ENCODE measurements around the gene COL5A1. TPM values are rescaled to one million over a fixed set of nuclear protein-coding genes. Genes with fewer than 3 reads are reported as not detected.

The COL5A1 gene
- total and polyA plus RNA-seq, 2 experiments from 2014 or later: 2.5 to 13.1 TPM

DNA sequence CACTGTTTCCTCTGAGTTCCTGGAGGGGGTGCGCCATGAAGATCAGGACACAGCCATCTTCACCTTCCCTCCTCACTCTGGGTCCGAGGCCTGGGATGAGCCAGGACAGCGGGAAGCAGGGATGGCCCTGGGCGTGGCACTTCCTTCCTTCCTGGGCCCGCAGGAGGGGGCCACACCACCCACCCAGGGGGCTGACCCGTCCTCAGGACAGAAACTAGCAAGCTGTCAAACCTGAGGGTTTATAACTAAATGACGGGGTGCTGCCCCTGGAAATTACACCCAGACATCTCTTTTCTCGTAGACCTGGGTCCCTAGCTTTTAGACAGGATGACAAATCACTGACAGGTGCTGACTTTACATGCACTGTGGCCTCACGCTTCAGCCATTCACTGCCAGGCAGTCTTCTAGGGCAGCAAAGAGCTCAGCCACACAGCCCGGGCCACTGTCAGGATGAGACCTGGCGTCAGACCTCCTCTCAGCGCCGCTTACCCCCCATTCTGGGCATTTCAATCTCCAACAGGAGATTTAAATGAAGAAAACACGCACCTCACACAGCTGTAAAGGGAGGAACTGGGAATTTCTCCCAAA, 247.1 kb downstream of the COL5A1 start:
- Histone ChIP-seq H3K4me1 (ENCODE audit: insufficient read depth) (no peaks in the 10 kb centered on the region), H3K36me3 (ENCODE audit: insufficient read depth) (no peaks in the 10 kb centered on the region), H3F3A (replicated peaks; ENCODE audit: low read depth) (no peaks in the 10 kb centered on the region), H3K4me2 (no peak overlapping the region), H2AFZ (no peak overlapping the region), H3K27ac (ENCODE audit: low read depth) (no peak overlapping the region), H4K20me1 (replicated peaks; ENCODE audit: insufficient read depth) (no peaks in the 10 kb centered on the region), H3K4me3 (no peak overlapping the region), H3K79me2 (replicated peaks; ENCODE audit: insufficient read depth) (no peaks in the 10 kb centered on the region), H3K27me3 (ENCODE audit: insufficient read depth) (no peaks in the 10 kb centered on the region), H3K9me2 (ENCODE audit: insufficient read depth) (no peaks in the 10 kb centered on the region)
- H3K27ac Mint-ChIP-seq: no peak overlapping the region
- no peak for ATAC-seq
- H3K4me1 Mint-ChIP-seq: no peaks in the 10 kb centered on the region
- no peak for DNase-seq (ENCODE audit: low spot score)
- H3K9me3 Mint-ChIP-seq: peaks cover 6% of the 10 kb centered on the region; the same call in 2 of the 3 replicates
- no peak for TF ChIP-seq CREB1 (CRISPR knock-in tag; IDR thresholded peaks at IDR 0.05; ENCODE audit: low read depth)
- no peak for TF ChIP-seq JUNB (IDR thresholded peaks at IDR 0.05; ENCODE audit: unreplicated experiment)
- TF ChIP-seq, protein P1, sequence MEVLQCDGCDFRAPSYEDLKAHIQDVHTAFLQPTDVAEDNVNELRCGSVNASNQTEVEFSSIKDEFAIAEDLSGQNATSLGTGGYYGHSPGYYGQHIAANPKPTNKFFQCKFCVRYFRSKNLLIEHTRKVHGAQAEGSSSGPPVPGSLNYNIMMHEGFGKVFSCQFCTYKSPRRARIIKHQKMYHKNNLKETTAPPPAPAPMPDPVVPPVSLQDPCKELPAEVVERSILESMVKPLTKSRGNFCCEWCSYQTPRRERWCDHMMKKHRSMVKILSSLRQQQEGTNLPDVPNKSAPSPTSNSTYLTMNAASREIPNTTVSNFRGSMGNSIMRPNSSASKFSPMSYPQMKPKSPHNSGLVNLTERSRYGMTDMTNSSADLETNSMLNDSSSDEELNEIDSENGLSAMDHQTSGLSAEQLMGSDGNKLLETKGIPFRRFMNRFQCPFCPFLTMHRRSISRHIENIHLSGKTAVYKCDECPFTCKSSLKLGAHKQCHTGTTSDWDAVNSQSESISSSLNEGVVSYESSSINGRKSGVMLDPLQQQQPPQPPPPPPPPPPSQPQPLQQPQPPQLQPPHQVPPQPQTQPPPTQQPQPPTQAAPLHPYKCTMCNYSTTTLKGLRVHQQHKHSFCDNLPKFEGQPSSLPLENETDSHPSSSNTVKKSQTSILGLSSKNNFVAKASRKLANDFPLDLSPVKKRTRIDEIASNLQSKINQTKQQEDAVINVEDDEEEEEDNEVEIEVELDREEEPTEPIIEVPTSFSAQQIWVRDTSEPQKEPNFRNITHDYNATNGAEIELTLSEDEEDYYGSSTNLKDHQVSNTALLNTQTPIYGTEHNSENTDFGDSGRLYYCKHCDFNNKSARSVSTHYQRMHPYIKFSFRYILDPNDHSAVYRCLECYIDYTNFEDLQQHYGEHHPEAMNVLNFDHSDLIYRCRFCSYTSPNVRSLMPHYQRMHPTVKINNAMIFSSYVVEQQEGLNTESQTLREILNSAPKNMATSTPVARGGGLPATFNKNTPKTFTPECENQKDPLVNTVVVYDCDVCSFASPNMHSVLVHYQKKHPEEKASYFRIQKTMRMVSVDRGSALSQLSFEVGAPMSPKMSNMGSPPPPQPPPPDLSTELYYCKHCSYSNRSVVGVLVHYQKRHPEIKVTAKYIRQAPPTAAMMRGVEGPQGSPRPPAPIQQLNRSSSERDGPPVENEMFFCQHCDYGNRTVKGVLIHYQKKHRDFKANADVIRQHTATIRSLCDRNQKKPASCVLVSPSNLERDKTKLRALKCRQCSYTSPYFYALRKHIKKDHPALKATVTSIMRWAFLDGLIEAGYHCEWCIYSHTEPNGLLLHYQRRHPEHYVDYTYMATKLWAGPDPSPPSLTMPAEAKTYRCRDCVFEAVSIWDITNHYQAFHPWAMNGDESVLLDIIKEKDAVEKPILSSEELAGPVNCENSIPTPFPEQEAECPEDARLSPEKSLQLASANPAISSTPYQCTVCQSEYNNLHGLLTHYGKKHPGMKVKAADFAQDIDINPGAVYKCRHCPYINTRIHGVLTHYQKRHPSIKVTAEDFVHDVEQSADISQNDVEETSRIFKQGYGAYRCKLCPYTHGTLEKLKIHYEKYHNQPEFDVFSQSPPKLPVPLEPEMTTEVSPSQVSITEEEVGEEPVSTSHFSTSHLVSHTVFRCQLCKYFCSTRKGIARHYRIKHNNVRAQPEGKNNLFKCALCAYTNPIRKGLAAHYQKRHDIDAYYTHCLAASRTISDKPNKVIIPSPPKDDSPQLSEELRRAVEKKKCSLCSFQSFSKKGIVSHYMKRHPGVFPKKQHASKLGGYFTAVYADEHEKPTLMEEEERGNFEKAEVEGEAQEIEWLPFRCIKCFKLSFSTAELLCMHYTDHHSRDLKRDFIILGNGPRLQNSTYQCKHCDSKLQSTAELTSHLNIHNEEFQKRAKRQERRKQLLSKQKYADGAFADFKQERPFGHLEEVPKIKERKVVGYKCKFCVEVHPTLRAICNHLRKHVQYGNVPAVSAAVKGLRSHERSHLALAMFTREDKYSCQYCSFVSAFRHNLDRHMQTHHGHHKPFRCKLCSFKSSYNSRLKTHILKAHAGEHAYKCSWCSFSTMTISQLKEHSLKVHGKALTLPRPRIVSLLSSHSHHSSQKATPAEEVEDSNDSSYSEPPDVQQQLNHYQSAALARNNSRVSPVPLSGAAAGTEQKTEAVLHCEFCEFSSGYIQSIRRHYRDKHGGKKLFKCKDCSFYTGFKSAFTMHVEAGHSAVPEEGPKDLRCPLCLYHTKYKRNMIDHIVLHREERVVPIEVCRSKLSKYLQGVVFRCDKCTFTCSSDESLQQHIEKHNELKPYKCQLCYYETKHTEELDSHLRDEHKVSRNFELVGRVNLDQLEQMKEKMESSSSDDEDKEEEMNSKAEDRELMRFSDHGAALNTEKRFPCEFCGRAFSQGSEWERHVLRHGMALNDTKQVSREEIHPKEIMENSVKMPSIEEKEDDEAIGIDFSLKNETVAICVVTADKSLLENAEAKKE (CRISPR knock-in tag; IDR thresholded peaks at IDR 0.05): no peak
- no peak for TF ChIP-seq EZH2phosphoT487 (IDR thresholded peaks at IDR 0.05; ENCODE audit: unreplicated experiment)
- TF ChIP-seq, protein P2, sequence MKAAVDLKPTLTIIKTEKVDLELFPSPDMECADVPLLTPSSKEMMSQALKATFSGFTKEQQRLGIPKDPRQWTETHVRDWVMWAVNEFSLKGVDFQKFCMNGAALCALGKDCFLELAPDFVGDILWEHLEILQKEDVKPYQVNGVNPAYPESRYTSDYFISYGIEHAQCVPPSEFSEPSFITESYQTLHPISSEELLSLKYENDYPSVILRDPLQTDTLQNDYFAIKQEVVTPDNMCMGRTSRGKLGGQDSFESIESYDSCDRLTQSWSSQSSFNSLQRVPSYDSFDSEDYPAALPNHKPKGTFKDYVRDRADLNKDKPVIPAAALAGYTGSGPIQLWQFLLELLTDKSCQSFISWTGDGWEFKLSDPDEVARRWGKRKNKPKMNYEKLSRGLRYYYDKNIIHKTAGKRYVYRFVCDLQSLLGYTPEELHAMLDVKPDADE (IDR thresholded peaks at IDR 0.05): no peak
- no peak for TF ChIP-seq NANOG (IDR thresholded peaks at IDR 0.05; ENCODE audit: borderline replicate concordance)
- TF ChIP-seq, protein P3, sequence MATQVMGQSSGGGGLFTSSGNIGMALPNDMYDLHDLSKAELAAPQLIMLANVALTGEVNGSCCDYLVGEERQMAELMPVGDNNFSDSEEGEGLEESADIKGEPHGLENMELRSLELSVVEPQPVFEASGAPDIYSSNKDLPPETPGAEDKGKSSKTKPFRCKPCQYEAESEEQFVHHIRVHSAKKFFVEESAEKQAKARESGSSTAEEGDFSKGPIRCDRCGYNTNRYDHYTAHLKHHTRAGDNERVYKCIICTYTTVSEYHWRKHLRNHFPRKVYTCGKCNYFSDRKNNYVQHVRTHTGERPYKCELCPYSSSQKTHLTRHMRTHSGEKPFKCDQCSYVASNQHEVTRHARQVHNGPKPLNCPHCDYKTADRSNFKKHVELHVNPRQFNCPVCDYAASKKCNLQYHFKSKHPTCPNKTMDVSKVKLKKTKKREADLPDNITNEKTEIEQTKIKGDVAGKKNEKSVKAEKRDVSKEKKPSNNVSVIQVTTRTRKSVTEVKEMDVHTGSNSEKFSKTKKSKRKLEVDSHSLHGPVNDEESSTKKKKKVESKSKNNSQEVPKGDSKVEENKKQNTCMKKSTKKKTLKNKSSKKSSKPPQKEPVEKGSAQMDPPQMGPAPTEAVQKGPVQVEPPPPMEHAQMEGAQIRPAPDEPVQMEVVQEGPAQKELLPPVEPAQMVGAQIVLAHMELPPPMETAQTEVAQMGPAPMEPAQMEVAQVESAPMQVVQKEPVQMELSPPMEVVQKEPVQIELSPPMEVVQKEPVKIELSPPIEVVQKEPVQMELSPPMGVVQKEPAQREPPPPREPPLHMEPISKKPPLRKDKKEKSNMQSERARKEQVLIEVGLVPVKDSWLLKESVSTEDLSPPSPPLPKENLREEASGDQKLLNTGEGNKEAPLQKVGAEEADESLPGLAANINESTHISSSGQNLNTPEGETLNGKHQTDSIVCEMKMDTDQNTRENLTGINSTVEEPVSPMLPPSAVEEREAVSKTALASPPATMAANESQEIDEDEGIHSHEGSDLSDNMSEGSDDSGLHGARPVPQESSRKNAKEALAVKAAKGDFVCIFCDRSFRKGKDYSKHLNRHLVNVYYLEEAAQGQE (IDR thresholded peaks at IDR 0.05; ENCODE audit: unreplicated experiment): no peak
- TF ChIP-seq ZNF331 (CRISPR knock-in tag; IDR thresholded peaks at IDR 0.05; ENCODE audit: low read depth): no peak
- TF ChIP-seq POLR2AphosphoS5 (IDR thresholded peaks at IDR 0.05; ENCODE audit: low read depth): no peak
- TF ChIP-seq, protein P4, sequence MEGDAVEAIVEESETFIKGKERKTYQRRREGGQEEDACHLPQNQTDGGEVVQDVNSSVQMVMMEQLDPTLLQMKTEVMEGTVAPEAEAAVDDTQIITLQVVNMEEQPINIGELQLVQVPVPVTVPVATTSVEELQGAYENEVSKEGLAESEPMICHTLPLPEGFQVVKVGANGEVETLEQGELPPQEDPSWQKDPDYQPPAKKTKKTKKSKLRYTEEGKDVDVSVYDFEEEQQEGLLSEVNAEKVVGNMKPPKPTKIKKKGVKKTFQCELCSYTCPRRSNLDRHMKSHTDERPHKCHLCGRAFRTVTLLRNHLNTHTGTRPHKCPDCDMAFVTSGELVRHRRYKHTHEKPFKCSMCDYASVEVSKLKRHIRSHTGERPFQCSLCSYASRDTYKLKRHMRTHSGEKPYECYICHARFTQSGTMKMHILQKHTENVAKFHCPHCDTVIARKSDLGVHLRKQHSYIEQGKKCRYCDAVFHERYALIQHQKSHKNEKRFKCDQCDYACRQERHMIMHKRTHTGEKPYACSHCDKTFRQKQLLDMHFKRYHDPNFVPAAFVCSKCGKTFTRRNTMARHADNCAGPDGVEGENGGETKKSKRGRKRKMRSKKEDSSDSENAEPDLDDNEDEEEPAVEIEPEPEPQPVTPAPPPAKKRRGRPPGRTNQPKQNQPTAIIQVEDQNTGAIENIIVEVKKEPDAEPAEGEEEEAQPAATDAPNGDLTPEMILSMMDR (conservative IDR thresholded peaks at IDR 0.05; ENCODE audit: low read depth in 2 of 2): no peak
- no peak for TF ChIP-seq ZNF114 (CRISPR knock-in tag; IDR thresholded peaks at IDR 0.05)
- no peak for TF ChIP-seq EZH2 (IDR thresholded peaks at IDR 0.05; ENCODE audit: low read depth, unreplicated experiment)
- no peak for TF ChIP-seq STAT1 (IDR thresholded peaks at IDR 0.05; ENCODE audit: unreplicated experiment)
- H3K27me3 Mint-ChIP-seq (ENCODE audit: insufficient read depth, low read depth, poor library complexity): no peaks in the 10 kb centered on the region
- no peak overlapping the region for H3K4me3 Mint-ChIP-seq
- peaks cover 2% of the 10 kb centered on the region; the same call in 1 of the 3 replicates for H3K36me3 Mint-ChIP-seq (ENCODE audit: low read depth)

Measured in GM23338 (cell line).